K562 (cell line): ENCODE data around the gene IRAK3. TPM values are rescaled to one million over a fixed set of nuclear protein-coding genes. Genes with fewer than 3 reads are reported as not detected.

Source experiments
- ATAC-seq: fragments of 200-7000 bp; cut with Tn5 transposase; 3 replicates; pipeline ENCODE4 v1.9.1; 2020; ENCODE audit warnings: moderate library complexity
- BruUV-seq: library from RNA; stranded (reverse); fragments of 400-500 nt; replicated peaks from 2 replicates; lab custom pipeline; 2021; lab: Mats Ljungman, UMichigan
- CTCF ChIA-PET: fragments of 300-600 bp; formaldehyde crosslinking; extraction: SDS; loops from one replicate; lab custom pipeline; 2021; ENCODE audit warnings: low intra/inter-chr PET ratio; lab: Yijun Ruan, JAX
- POLR2A ChIA-PET: fragments of 300-600, 350-650 bp; sonication (Branson Sonifier 250); formaldehyde crosslinking; extraction: SDS; loops from one replicate; lab custom pipeline; 2021; ENCODE audit warnings: antibody characterized with exemption, inconsistent platforms; lab: Yijun Ruan, JAX
- DNase-seq, 4 experiments: peaks; one replicate each; pipeline versions ENCODE4 v3.0.0 to v3.0.0-alpha.2; 2011 to 2018; ENCODE audit warnings: low spot score in 3 of 4, mixed read lengths in 3 of 4; ENCODE audit errors: extremely low read depth in 1 of 4
- FAIRE-seq: peaks from 2 replicates; lab custom pipeline; 2011; peaks lifted over from hg19 to GRCh38; lab: Jason Lieb, UNC
- H2AFZ ChIP-seq: 2 replicates; pipeline ENCODE4 v1.6.0; 2011; ENCODE audit warnings: low read depth, low read length, control low read depth, inconsistent platforms
- H3K27ac ChIP-seq: fragments of 200-600 bp; 3 replicates; pipeline ENCODE4 v1.8.0; 2011; ENCODE audit warnings: low read depth, mild to moderate bottlenecking, control low read depth, inconsistent platforms, low read length, moderate library complexity, mixed read lengths; ENCODE audit errors: extremely low read depth
- H3K27me3 ChIP-seq, 2 experiments: fragments of 300-600 bp in 1 of 2; 2 replicates in 1 of 2; 3 replicates in 1 of 2; pipeline versions ENCODE4 v1.6.0 to v1.8.0; 2011; ENCODE audit warnings: inconsistent platforms in 2 of 2, low read length in 2 of 2, mild to moderate bottlenecking in 1 of 2, mixed read lengths in 1 of 2, moderate library complexity in 1 of 2; ENCODE audit not compliant: control insufficient read depth in 2 of 2, insufficient read depth in 2 of 2
- H3K36me3 ChIP-seq: fragments of 300-600 bp; 3 replicates; pipeline ENCODE4 v1.8.0; 2011; ENCODE audit warnings: mild to moderate bottlenecking, low read length, inconsistent platforms; ENCODE audit not compliant: control insufficient read depth, insufficient read depth
- H3K4me1 ChIP-seq, 2 experiments: fragments of 200-600 bp in 1 of 2; replicated peaks in 1 of 2; 2 replicates in 1 of 2; 3 replicates in 1 of 2; pipeline versions ENCODE4 v1.5.1 to v1.8.0; 2011; ENCODE audit warnings: inconsistent platforms in 2 of 2, low read length in 2 of 2, mild to moderate bottlenecking in 1 of 2, mixed read lengths in 1 of 2, moderate library complexity in 1 of 2; ENCODE audit not compliant: control insufficient read depth in 2 of 2, insufficient read depth in 2 of 2
- H3K4me2 ChIP-seq: 2 replicates; pipeline ENCODE4 v1.6.1; 2011; ENCODE audit warnings: low read length, control low read depth, inconsistent platforms, mixed read lengths; ENCODE audit not compliant: insufficient read depth
- H3K4me3 ChIP-seq: fragments of 200-600 bp; sonication (generic), shearing (Covaris generic); 2 replicates; pipeline ENCODE4 v1.5.1; 2016; ENCODE audit warnings: control low read depth, inconsistent platforms
- H3K79me2 ChIP-seq: fragments of 200-600 bp; 3 replicates; pipeline ENCODE4 v1.8.0; 2011; ENCODE audit warnings: low read length, inconsistent platforms; ENCODE audit not compliant: control insufficient read depth, insufficient read depth
- H3K9ac ChIP-seq, 2 experiments: 2 replicates each; pipeline versions ENCODE4 v1.6.0 to v1.6.1; 2011; ENCODE audit warnings: low read depth in 2 of 2, low read length in 2 of 2, control low read depth in 1 of 2, inconsistent platforms in 1 of 2, mild to moderate bottlenecking in 1 of 2, mixed read lengths in 1 of 2; ENCODE audit not compliant: insufficient read depth in 1 of 2
- H3K9me1 ChIP-seq: one replicate; pipeline ENCODE4 v1.6.0; 2011; ENCODE audit warnings: inconsistent platforms, mild to moderate bottlenecking, low read length, moderate library complexity; ENCODE audit not compliant: control insufficient read depth, insufficient read depth
- H3K9me3 ChIP-seq: replicated peaks from 2 replicates; pipeline ENCODE4 v1.5.1; 2011; ENCODE audit warnings: low read depth, low read length, inconsistent platforms; ENCODE audit not compliant: control insufficient read depth, insufficient read depth
- H4K20me1 ChIP-seq: replicated peaks from 2 replicates; pipeline ENCODE4 v1.6.1; 2011; ENCODE audit warnings: low read length, inconsistent platforms, mixed read lengths; ENCODE audit not compliant: control insufficient read depth, insufficient read depth
- ARID1B ChIP-seq: fragments of 450-650 bp; IDR thresholded peaks from 2 replicates; pipeline ENCODE4 v1.6.1; 2016; ENCODE audit warnings: antibody characterized with exemption, mild to moderate bottlenecking, inconsistent platforms
- CCNT2 ChIP-seq: IDR thresholded peaks from 2 replicates; pipeline ENCODE4 v1.6.1; 2011; ENCODE audit warnings: borderline replicate concordance, low read depth, mild to moderate bottlenecking, moderate library complexity, mixed read lengths, low read length; ENCODE audit not compliant: insufficient read length; ENCODE audit errors: extremely low read depth
- ILK ChIP-seq: fragments of 450-650 bp; IDR thresholded peaks from 2 replicates; pipeline ENCODE4 v1.6.1; 2016; ENCODE audit warnings: missing genetic modification characterization, low read depth, mild to moderate bottlenecking, missing compliant biosample characterization, moderate library complexity, borderline replicate concordance
- KAT8 ChIP-seq: fragments of 450-650 bp; IDR thresholded peaks from 2 replicates; pipeline ENCODE4 v1.6.1; 2016; ENCODE audit warnings: low read depth, mild to moderate bottlenecking
- LCOR ChIP-seq: sonication (generic); formaldehyde crosslinking; IDR thresholded peaks from 2 replicates; pipeline ENCODE4 v1.8.0; 2022; ENCODE audit warnings: mild to moderate bottlenecking, missing genetic modification reagents
- NR3C1 ChIP-seq: sonication (generic); formaldehyde crosslinking; IDR thresholded peaks from 2 replicates; pipeline ENCODE4 v1.8.1; 2022; ENCODE audit warnings: missing genetic modification reagents
- PTRF ChIP-seq: fragments of 450-650 bp; IDR thresholded peaks from 2 replicates; pipeline ENCODE4 v1.6.1; 2016; ENCODE audit warnings: mild to moderate bottlenecking, missing genetic modification characterization, missing compliant biosample characterization
- RAD21 ChIP-seq, 2 experiments: fragments of 250-450 bp in 1 of 2; fragments of 450-650 bp in 1 of 2; sonication (Bioruptor Pico) in 1 of 2; formaldehyde crosslinking in 1 of 2; IDR thresholded peaks in 1 of 2; conservative IDR thresholded peaks in 1 of 2; 2 replicates each; pipeline versions ENCODE4 v1.4.0 to v1.8.0; 2020 to 2022; ENCODE audit warnings: mild to moderate bottlenecking in 2 of 2, moderate library complexity in 1 of 2
- SNRNP70 ChIP-seq: fragments of 200-400 bp; formaldehyde crosslinking; optimal IDR thresholded peaks from 2 replicates; pipeline ENCODE3; 2017; ENCODE audit warnings: low read depth, low read length
- SRF ChIP-seq, 2 experiments: fragments of 250-450, 450-650 bp in 1 of 2; sonication (Bioruptor Pico) in 1 of 2; sonication (generic) in 1 of 2; formaldehyde crosslinking; IDR thresholded peaks; 2 replicates each; pipeline versions ENCODE4 v1.5.0 to v1.5.1; 2020 to 2022; ENCODE audit warnings: mild to moderate bottlenecking in 1 of 2, missing genetic modification reagents in 1 of 2
- TFAM ChIP-seq: fragments of 250-450 bp; sonication (Bioruptor Pico); conservative IDR thresholded peaks from 2 replicates; pipeline ENCODE4 v1.5.0; 2021; ENCODE audit warnings: mild to moderate bottlenecking, moderate library complexity
- ZNF76 ChIP-seq: fragments of 250-450 bp; sonication (Bioruptor Pico); IDR thresholded peaks from 2 replicates; pipeline ENCODE4 v1.4.0; 2020; ENCODE audit warnings: mild to moderate bottlenecking, moderate library complexity, borderline replicate concordance
- WGBS: fragments of 100-300 bp; shearing (Covaris generic); methylation state at CpG from one replicate; pipeline ENCODE4 v1.1.6; 2016; ENCODE audit warnings: low coverage, mixed read lengths; ENCODE audit not compliant: insufficient coverage; ENCODE audit errors: missing lambda C conversion rate; 5-methylcytosine and 5-hydroxymethylcytosine counted together
- in situ Hi-C: fragments of 300-500 bp; cut with MboI; formaldehyde crosslinking; loops from 4 replicates; pipeline ENCODE4 v1.15.0; 2018; ENCODE audit warnings: inconsistent platforms, mixed read lengths
- intact Hi-C: fragments of 100-400 bp; cut with micrococcal nuclease; formaldehyde crosslinking; loops from 2 replicates; pipeline ENCODE4 v1.14.2; 2022
- polyA plus RNA-seq, 8 experiments: library from polyadenylated mRNA; depleted of rRNA in 4 of 8; stranded (reverse) in 5 of 8; unstranded in 3 of 8; fragments of >200 nt; fragmentation: Nextera tagmentation in 2 of 8; fragmentation: Illumina TruSeq in 1 of 8; extraction: Ambion mirVana in 2 of 8; extraction: Trizol in 1 of 8; gene quantifications; 2 replicates each; pipeline versions ENCODE4 v1.2.1 to v1.2.3, GENCODE V29; 2011 to 2014; ENCODE audit warnings: inconsistent platforms in 1 of 8, missing spikeins in 1 of 8
- total RNA-seq, 7 experiments: library from RNA; depleted of rRNA in 6 of 7; stranded (reverse); fragments of >200 nt in 6 of 7; fragmentation: Illumina TruSeq in 2 of 7; extraction: Trizol in 2 of 7; gene quantifications; 2 replicates each; pipeline versions ENCODE4 v1.2.1 to v1.2.3, GENCODE V29; 2011 to 2021; ENCODE audit warnings: low replicate concordance in 1 of 7
- TF ChIP-seq, protein P1 (sequence below), 2 experiments: fragments of 450-650 bp; IDR thresholded peaks; 2 replicates each; pipeline ENCODE4 v1.6.1; 2018; ENCODE audit warnings: mild to moderate bottlenecking in 2 of 2, low read depth in 1 of 2; ENCODE audit not compliant: partially characterized antibody in 2 of 2

IRAK3 gene
- total and polyA plus RNA-seq, 9 of the 15 experiments (the other 6 are each of a cell fraction or from before 2014, with no cell fraction given): 0.06 to 0.09 (median 0.07) TPM; not detected in 6

DNA sequence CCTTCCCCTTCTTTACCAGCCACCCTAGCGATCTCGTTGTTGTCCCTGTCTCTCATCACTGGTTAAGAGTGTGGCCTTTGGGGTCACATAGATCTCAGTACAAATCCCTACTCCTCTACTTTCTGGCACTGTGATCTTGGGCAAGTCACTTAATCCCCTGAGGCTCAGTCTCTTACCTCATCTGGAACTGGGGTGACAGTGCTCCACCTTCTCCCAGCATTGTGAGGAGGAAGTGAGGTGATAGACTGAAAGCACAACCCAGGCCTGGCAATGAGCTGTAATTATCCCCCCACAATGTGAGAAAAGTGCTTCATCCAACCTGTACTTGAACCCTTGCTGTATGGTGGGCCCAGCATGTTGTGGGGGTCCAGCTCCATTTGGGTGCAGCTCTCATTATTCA is 48.0 kb downstream of the IRAK3 start:
- ATAC-seq: no peak
- ChIA-PET CTCF (no interaction called here), POLR2A (no interaction called here)
- Histone ChIP-seq H3K36me3 (no peaks in the 10 kb centered on the region), H3K4me2 (no peak overlapping the region), H2AFZ (no peak overlapping the region), H3K4me1 (peaks cover 8 to 9% of the 10 kb centered on the region in 2 experiments), H3K79me2 (no peaks in the 10 kb centered on the region), H3K4me3 (no peak overlapping the region), H4K20me1 (no peaks in the 10 kb centered on the region), H3K27ac (no peak overlapping the region; the same call in 2 of the 3 replicates), H3K27me3 (peaks cover 2 to 5% of the 10 kb centered on the region in 2 experiments; a peak in 2 of 5 replicates), H3K9me1 (no peaks in the 10 kb centered on the region)
- in situ Hi-C loops: no loop called here
- no TSS peak for BruUV-seq
- 11% methylated on average over 2 of the region's 2 CpGs for WGBS
- FAIRE-seq: no peak
- DNase-seq: no peak
- intact Hi-C loops: no loop called here
- TF ChIP-seq ARID1B (no peak), TFAM (CRISPR knock-in tag) (no peak), CCNT2 (no peak), RAD21 (CRISPR knock-in tag; conservative IDR thresholded peaks at IDR 0.05 in 1 of 2, IDR thresholded peaks at IDR 0.05 in 1 of 2) (no peak), KAT8 (no peak), NR3C1 (CRISPR knock-in tag) (no peak), SRF (CRISPR knock-in tag; IDR thresholded peaks at IDR 0.05) (no peak), PTRF (tag) (no peak), ILK (tag) (no peak), ZNF76 (CRISPR knock-in tag) (no peak), LCOR (CRISPR knock-in tag) (no peak), SNRNP70 (no peak)
- TF ChIP-seq, protein P1, sequence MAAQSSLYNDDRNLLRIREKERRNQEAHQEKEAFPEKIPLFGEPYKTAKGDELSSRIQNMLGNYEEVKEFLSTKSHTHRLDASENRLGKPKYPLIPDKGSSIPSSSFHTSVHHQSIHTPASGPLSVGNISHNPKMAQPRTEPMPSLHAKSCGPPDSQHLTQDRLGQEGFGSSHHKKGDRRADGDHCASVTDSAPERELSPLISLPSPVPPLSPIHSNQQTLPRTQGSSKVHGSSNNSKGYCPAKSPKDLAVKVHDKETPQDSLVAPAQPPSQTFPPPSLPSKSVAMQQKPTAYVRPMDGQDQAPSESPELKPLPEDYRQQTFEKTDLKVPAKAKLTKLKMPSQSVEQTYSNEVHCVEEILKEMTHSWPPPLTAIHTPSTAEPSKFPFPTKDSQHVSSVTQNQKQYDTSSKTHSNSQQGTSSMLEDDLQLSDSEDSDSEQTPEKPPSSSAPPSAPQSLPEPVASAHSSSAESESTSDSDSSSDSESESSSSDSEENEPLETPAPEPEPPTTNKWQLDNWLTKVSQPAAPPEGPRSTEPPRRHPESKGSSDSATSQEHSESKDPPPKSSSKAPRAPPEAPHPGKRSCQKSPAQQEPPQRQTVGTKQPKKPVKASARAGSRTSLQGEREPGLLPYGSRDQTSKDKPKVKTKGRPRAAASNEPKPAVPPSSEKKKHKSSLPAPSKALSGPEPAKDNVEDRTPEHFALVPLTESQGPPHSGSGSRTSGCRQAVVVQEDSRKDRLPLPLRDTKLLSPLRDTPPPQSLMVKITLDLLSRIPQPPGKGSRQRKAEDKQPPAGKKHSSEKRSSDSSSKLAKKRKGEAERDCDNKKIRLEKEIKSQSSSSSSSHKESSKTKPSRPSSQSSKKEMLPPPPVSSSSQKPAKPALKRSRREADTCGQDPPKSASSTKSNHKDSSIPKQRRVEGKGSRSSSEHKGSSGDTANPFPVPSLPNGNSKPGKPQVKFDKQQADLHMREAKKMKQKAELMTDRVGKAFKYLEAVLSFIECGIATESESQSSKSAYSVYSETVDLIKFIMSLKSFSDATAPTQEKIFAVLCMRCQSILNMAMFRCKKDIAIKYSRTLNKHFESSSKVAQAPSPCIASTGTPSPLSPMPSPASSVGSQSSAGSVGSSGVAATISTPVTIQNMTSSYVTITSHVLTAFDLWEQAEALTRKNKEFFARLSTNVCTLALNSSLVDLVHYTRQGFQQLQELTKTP (IDR thresholded peaks at IDR 0.05; ENCODE audit: low read depth in 1 of 2, partially characterized antibody in 2 of 2): no peak
- TF ChIP-seq, all 486 proteins: peak for 0
- Histone ChIP-seq H3K9ac (no peak overlapping the region), H3K9me3 (no peaks in the 10 kb centered on the region)
